Gastrocnemius medialis (tissue), 4 donors: ENCODE data around the gene CCL15.

Source experiments
- CTCF ChIP-seq, 5 experiments: fragments of 450-650 bp in 3 of 5; fragments of 200-600 bp in 2 of 5; sonication (generic) in 2 of 5; IDR thresholded peaks in 4 of 5; conservative IDR thresholded peaks in 1 of 5; 1 replicate in 4 of 5; 2 replicates in 1 of 5; pipeline ENCODE4 v1.5.1; 2016 to 2019; ENCODE audit warnings: antibody characterized with exemption in 5 of 5, mild to moderate bottlenecking in 3 of 5, moderate library complexity in 3 of 5
- POLR2A ChIP-seq, 2 donors: fragments of 450-650 bp; IDR thresholded peaks; one replicate each; pipeline ENCODE4 v1.6.1; 2017; ENCODE audit warnings: antibody characterized with exemption in 2 of 2, mild to moderate bottlenecking in 2 of 2, moderate library complexity in 2 of 2

GRCh38 chr17:36017799-36018198 is 16.4 kb upstream of the CCL15 start, which contains the start of gene CCL23:
- TF ChIP-seq CTCF (IDR thresholded peaks at IDR 0.05 in 4 of 5, conservative IDR thresholded peaks at IDR 0.05 in 1 of 5) (no peak), POLR2A (IDR thresholded peaks at IDR 0.05) (no peak)
